Measurements from ENCODE around the gene FAM107B.

Gene FAM107B

GRCh38 chr10:14687340-14687739, 87.4 kb downstream of the FAM107B start:
- TF ChIP-seq CTCF (IDR thresholded peaks at IDR 0.05; ENCODE audit: insufficient read depth, low read depth, low read length, missing control alignments): no peak
- DNase-seq (ENCODE audit: low read depth): no peak
- no peak overlapping the region for H3K4me3 ChIP-seq (ENCODE audit: low read length)

GRCh38 chr10:14686356-14686755, 88.3 kb downstream of the FAM107B start:
- peak; percentile 46 for DNase-seq (ENCODE audit: low read depth)
- no peak overlapping the region for H3K4me3 ChIP-seq (ENCODE audit: low read length)

GRCh38 chr10:14684354-14684753, 90.3 kb downstream of the FAM107B start:
- DNase-seq (ENCODE audit: low read depth): no peak

More at GRCh38 chr10:14686356-14686755, 88.3 kb downstream of the FAM107B start:
- TF ChIP-seq CTCF (IDR thresholded peaks at IDR 0.05; ENCODE audit: insufficient read depth, low read depth, low read length, missing control alignments): no peak

GRCh38 chr10:14683256-14683655, 91.4 kb downstream of the FAM107B start:
- peak; percentile 42 for DNase-seq (ENCODE audit: low read depth)
- no peak overlapping the region for H3K4me3 ChIP-seq (ENCODE audit: low read length)
- no peak for TF ChIP-seq CTCF (IDR thresholded peaks at IDR 0.05; ENCODE audit: insufficient read depth, low read depth, low read length, missing control alignments)

More at GRCh38 chr10:14684354-14684753, 90.3 kb downstream of the FAM107B start:
- H3K4me3 ChIP-seq (ENCODE audit: low read length): no peak overlapping the region
- TF ChIP-seq CTCF (IDR thresholded peaks at IDR 0.05; ENCODE audit: insufficient read depth, low read depth, low read length, missing control alignments): no peak

- no peak for TF ChIP-seq CTCF (IDR thresholded peaks at IDR 0.05; ENCODE audit: insufficient read depth, low read depth, low read length, missing control alignments)
- H3K4me3 ChIP-seq (ENCODE audit: low read length): no peak overlapping the region
- DNase-seq (ENCODE audit: low read depth): no peak
These were observed 92.9 kb downstream of the FAM107B start for GRCh38 chr10:14681802-14682201.

GRCh38 chr10:14681305-14681704, 93.4 kb downstream of the FAM107B start:
- DNase-seq (ENCODE audit: low read depth): no peak
- H3K4me3 ChIP-seq (ENCODE audit: low read length): no peak overlapping the region
- no peak for TF ChIP-seq CTCF (IDR thresholded peaks at IDR 0.05; ENCODE audit: insufficient read depth, low read depth, low read length, missing control alignments)

- no peak for TF ChIP-seq CTCF (IDR thresholded peaks at IDR 0.05; ENCODE audit: insufficient read depth, low read depth, low read length, missing control alignments)
- no peak overlapping the region for H3K4me3 ChIP-seq (ENCODE audit: low read length)
- no peak for DNase-seq (ENCODE audit: low read depth)
These were observed 96.1 kb downstream of the FAM107B start for GRCh38 chr10:14678637-14679036.

All from epithelial cell of esophagus (primary cell).